ENCODE measurements around the gene RBP4. TPM values are rescaled to one million over a fixed set of nuclear protein-coding genes. Genes with fewer than 3 reads are reported as not detected.

RBP4 gene
- total RNA-seq: 9.0 TPM

- FAIRE-seq: no peak
Measured at GRCh38 chr10:93601146-93601773, at the start of gene RBP4. TSS of gene RBP4 (minus strand) at chr10:93601235. CDS start at chr10:93601028, 207 bp downstream.

GRCh38 chr10:93639791-93640190, 38.8 kb upstream of the RBP4 start:
- no peak for DNase-seq (ENCODE audit: low spot score in 2 of 2)
- FAIRE-seq: no peak

More at GRCh38 chr10:93601146-93601773, at the start of gene RBP4:
- DNase-seq (ENCODE audit: low spot score in 2 of 2): no peak

GRCh38 chr10:93630625-93631557, 29.9 kb upstream of the RBP4 start:
- DNase-seq (ENCODE audit: low spot score in 2 of 2) (no peak), FAIRE-seq (no peak)

GRCh38 chr10:93629647-93630305, 28.7 kb upstream of the RBP4 start:
- FAIRE-seq (no peak), DNase-seq (ENCODE audit: low spot score in 2 of 2) (no peak)

GRCh38 chr10:93628858-93629257, 27.8 kb upstream of the RBP4 start:
- no peak for FAIRE-seq
- DNase-seq (ENCODE audit: low spot score in 2 of 2): no peak

- DNase-seq (ENCODE audit: low spot score in 2 of 2) (no peak), FAIRE-seq (no peak)
Measured at GRCh38 chr10:93622942-93623341, 21.9 kb upstream of the RBP4 start.

- DNase-seq (ENCODE audit: low spot score in 2 of 2): no peak
- no peak for FAIRE-seq
Measured at GRCh38 chr10:93620925-93621324, 19.9 kb upstream of the RBP4 start.

GRCh38 chr10:93615576-93616235, 14.7 kb upstream of the RBP4 start:
- FAIRE-seq (no peak), DNase-seq (ENCODE audit: low spot score in 2 of 2) (no peak)

GRCh38 chr10:93614101-93614825, 13.2 kb upstream of the RBP4 start:
- no peak for FAIRE-seq
- DNase-seq (ENCODE audit: low spot score in 2 of 2): no peak

- DNase-seq (ENCODE audit: low spot score in 2 of 2) (no peak), FAIRE-seq (no peak)
Measured at GRCh38 chr10:93613126-93613525, 12.1 kb upstream of the RBP4 start.

- no peak for DNase-seq (ENCODE audit: low spot score in 2 of 2)
- FAIRE-seq: no peak
Measured at GRCh38 chr10:93612311-93612710, 11.3 kb upstream of the RBP4 start, which contains the start of gene PDE6C. TSS of gene PDE6C (plus strand) at chr10:93612537. CDS start at chr10:93612726, 189 bp downstream.

- DNase-seq (ENCODE audit: low spot score in 2 of 2) (no peak), FAIRE-seq (no peak)
Measured at GRCh38 chr10:93608421-93608820, 7.4 kb upstream of the RBP4 start.

- DNase-seq (ENCODE audit: low spot score in 2 of 2): no peak
- FAIRE-seq: no peak
Measured at GRCh38 chr10:93604146-93604545, 3.1 kb upstream of the RBP4 start.

GRCh38 chr10:93603023-93603422, 2.0 kb upstream of the RBP4 start:
- FAIRE-seq (no peak), DNase-seq (ENCODE audit: low spot score in 2 of 2) (no peak)

- DNase-seq (ENCODE audit: low spot score in 2 of 2) (no peak), FAIRE-seq (no peak)
Measured at GRCh38 chr10:93601774-93602162, 733 bp upstream of the RBP4 start.

- DNase-seq (ENCODE audit: low spot score in 2 of 2) (peak in 1 of 2 donors; percentile 37), FAIRE-seq (no peak)
Measured at GRCh38 chr10:93600446-93601145, 439 bp downstream of the RBP4 start.

GRCh38 chr10:93599778-93600177, 1.3 kb downstream of the RBP4 start:
- no peak for DNase-seq (ENCODE audit: low spot score in 2 of 2)
- FAIRE-seq: no peak

GRCh38 chr10:93599335-93599734, 1.7 kb downstream of the RBP4 start:
- FAIRE-seq (no peak), DNase-seq (ENCODE audit: low spot score in 2 of 2) (no peak)

- DNase-seq (ENCODE audit: low spot score in 2 of 2) (no peak), FAIRE-seq (no peak)
Measured at GRCh38 chr10:93598157-93598556, 2.9 kb downstream of the RBP4 start.
